Osteocyte (in vitro differentiated cells): Measurements from ENCODE around the gene TAGLN2. TPM values are rescaled to one million over a fixed set of nuclear protein-coding genes. Genes with fewer than 3 reads are reported as not detected.

ENCODE experiments used
- DNase-seq: peaks from one replicate; pipeline ENCODE4 v3.0.0; 2021; ENCODE audit warnings: mixed read lengths; ENCODE audit not compliant: unreplicated experiment; ENCODE audit errors: extremely low spot score
- H3K27ac Mint-ChIP-seq: one replicate; pipeline ENCODE4 v1.8.0; 2021; ENCODE audit warnings: mild to moderate bottlenecking, mixed read lengths; ENCODE audit not compliant: unreplicated experiment
- H3K27me3 Mint-ChIP-seq: one replicate; pipeline ENCODE4 v1.8.0; 2021; ENCODE audit warnings: mixed read lengths; ENCODE audit not compliant: unreplicated experiment
- H3K36me3 Mint-ChIP-seq: one replicate; pipeline ENCODE4 v1.8.0; 2021; ENCODE audit warnings: mixed read lengths; ENCODE audit not compliant: unreplicated experiment
- H3K4me1 Mint-ChIP-seq: one replicate; pipeline ENCODE4 v1.8.0; 2021; ENCODE audit warnings: mixed read lengths; ENCODE audit not compliant: unreplicated experiment
- H3K4me3 Mint-ChIP-seq: one replicate; pipeline ENCODE4 v1.8.0; 2021; ENCODE audit warnings: mild to moderate bottlenecking, moderate library complexity, mixed read lengths; ENCODE audit not compliant: unreplicated experiment
- H3K9me3 Mint-ChIP-seq: one replicate; pipeline ENCODE4 v1.8.0; 2021; ENCODE audit warnings: mixed read lengths; ENCODE audit not compliant: unreplicated experiment
- CTCF ChIP-seq: fragments of 200-600 bp; sonication (generic); IDR thresholded peaks from 2 replicates; pipeline ENCODE4 v1.5.0; 2021; ENCODE audit warnings: antibody characterized with exemption, mild to moderate bottlenecking, moderate library complexity
- total RNA-seq: library from RNA; stranded (reverse); gene quantifications from 2 replicates; pipeline ENCODE4 v1.2.1, GENCODE V29; 2021

Gene TAGLN2
- total RNA-seq, 1 donor from 2014 or later = 169 TPM

GRCh38 chr1:159935719-159936272 lies 10.5 kb upstream of the TAGLN2 start:
- peaks cover 31% of the 10 kb centered on the region for H3K27me3 Mint-ChIP-seq
- no peaks in the 10 kb centered on the region for H3K4me1 Mint-ChIP-seq
- H3K27ac Mint-ChIP-seq = no peak overlapping the region
- H3K9me3 Mint-ChIP-seq = no peaks in the 10 kb centered on the region
- no peak overlapping the region for H3K4me3 Mint-ChIP-seq
- H3K36me3 Mint-ChIP-seq = no peaks in the 10 kb centered on the region
- no peak for DNase-seq
- TF ChIP-seq CTCF = no peak

- Mint-ChIP-seq H3K36me3 (no peaks in the 10 kb centered on the region), H3K4me1 (no peaks in the 10 kb centered on the region), H3K27me3 (peaks cover 28% of the 10 kb centered on the region), H3K9me3 (no peaks in the 10 kb centered on the region), H3K4me3 (no peak overlapping the region), H3K27ac (no peak overlapping the region)
- DNase-seq = no peak
- no peak for TF ChIP-seq CTCF
Observed at GRCh38 chr1:159935305-159935704, 10.0 kb upstream of the TAGLN2 start.

- H3K27me3 Mint-ChIP-seq = peaks cover 20% of the 10 kb centered on the region
- H3K4me3 Mint-ChIP-seq = no peak overlapping the region
- DNase-seq = no peak
- H3K36me3 Mint-ChIP-seq = no peaks in the 10 kb centered on the region
- TF ChIP-seq CTCF = no peak
- no peaks in the 10 kb centered on the region for H3K9me3 Mint-ChIP-seq
- H3K27ac Mint-ChIP-seq = no peak overlapping the region
- no peaks in the 10 kb centered on the region for H3K4me1 Mint-ChIP-seq
Observed at GRCh38 chr1:159934136-159935039, 9.1 kb upstream of the TAGLN2 start.

GRCh38 chr1:159933347-159933746 lies 8.0 kb upstream of the TAGLN2 start:
- H3K27me3 Mint-ChIP-seq = peaks cover 15% of the 10 kb centered on the region
- no peak for DNase-seq
- no peaks in the 10 kb centered on the region for H3K36me3 Mint-ChIP-seq
- H3K9me3 Mint-ChIP-seq = no peaks in the 10 kb centered on the region
- TF ChIP-seq CTCF = no peak
- H3K4me1 Mint-ChIP-seq = no peaks in the 10 kb centered on the region
- H3K4me3 Mint-ChIP-seq = no peak overlapping the region
- H3K27ac Mint-ChIP-seq = no peak overlapping the region
